Esophagus squamous epithelium (tissue), 5 donors: ENCODE data around the gene DCST2. TPM values are rescaled to one million over a fixed set of nuclear protein-coding genes. Genes with fewer than 3 reads are reported as not detected.

Source experiments
- DNase-seq: peaks from one replicate; lab custom pipeline; 2025; lab: John Stamatoyannopoulos, UW
- H3K27ac ChIP-seq, 4 donors: fragments of 200-600 bp; sonication (generic); one replicate each; pipeline ENCODE4 v1.5.1; 2016 to 2019; ENCODE audit warnings: mild to moderate bottlenecking in 1 of 4
- H3K27me3 ChIP-seq, 4 donors: fragments of 200-600 bp; sonication (generic); 1 replicate in 3 of 4; 2 replicates in 1 of 4; pipeline versions ENCODE4 v1.5.1 to v1.6.0; 2017 to 2021; ENCODE audit warnings: antibody characterized with exemption in 1 of 4
- H3K36me3 ChIP-seq, 3 donors: fragments of 200-600 bp; sonication (generic); one replicate each; pipeline ENCODE4 v1.5.1; 2016 to 2019
- H3K4me1 ChIP-seq, 3 donors: fragments of 200-600 bp; sonication (generic); one replicate each; pipeline ENCODE4 v1.5.1; 2017 to 2019
- H3K4me3 ChIP-seq, 4 donors: fragments of 200-600 bp; sonication (generic); 1 replicate in 3 of 4; 2 replicates in 1 of 4; pipeline ENCODE4 v1.5.1; 2016 to 2019; ENCODE audit warnings: mild to moderate bottlenecking in 2 of 4, moderate library complexity in 1 of 4
- H3K9me3 ChIP-seq, 3 donors: fragments of 200-600 bp; sonication (generic); one replicate each; pipeline ENCODE4 v1.5.1; 2016 to 2019
- CTCF ChIP-seq, 6 experiments: fragments of 450-650 bp in 4 of 6; fragments of 200-600 bp in 2 of 6; sonication (generic) in 2 of 6; IDR thresholded peaks; one replicate each; pipeline ENCODE4 v1.5.1; 2016 to 2019; ENCODE audit warnings: antibody characterized with exemption in 6 of 6, mild to moderate bottlenecking in 4 of 6, moderate library complexity in 4 of 6
- POLR2A ChIP-seq, 4 donors: fragments of 450-650 bp; IDR thresholded peaks; one replicate each; pipeline ENCODE4 v1.6.1; 2017; ENCODE audit warnings: antibody characterized with exemption in 4 of 4, mild to moderate bottlenecking in 4 of 4, moderate library complexity in 3 of 4
- WGBS, 2 donors: methylation state at CpG; one replicate each; pipeline ENCODE4 v1.1.5; 2018; 5-methylcytosine and 5-hydroxymethylcytosine counted together
- intact Hi-C: fragments of 100-400 bp; cut with DNase I; formaldehyde crosslinking; loops from one replicate; pipeline ENCODE4 v1.15.0; 2022
- total RNA-seq, 4 donors: library from RNA; depleted of rRNA; stranded (reverse); fragments of >200 nt; gene quantifications; one replicate each; pipeline ENCODE4 v1.1.0, GENCODE V29; 2016
- donor health status: DM: yes; HTN: yes; CAD: no.

The DCST2 gene
- total RNA-seq, 4 donors from 2014 or later: 0.11 to 8.2 (median 0.18) TPM

GRCh38 chr1:155064111-155064831, 30.7 kb upstream of the DCST2 start:
- 12 to 36% methylated on average over 3 to 10 of the region's 14 CpGs for WGBS, 2 donors
- no peaks in the 10 kb centered on the region for H3K27me3 ChIP-seq
- H3K27ac ChIP-seq: peak overlapping the region; percentile 84 to 92 (median 91)
- TF ChIP-seq CTCF (IDR thresholded peaks at IDR 0.05) (no peak), POLR2A (IDR thresholded peaks at IDR 0.05) (no peak)
- intact Hi-C loops: loop anchor here (10.0 kb wide), 1 partner anchor 99 kb away; the partner anchor contains the start of gene PYGO2
- H3K4me3 ChIP-seq: peak overlapping the region; percentile 46 to 93 (median 73)
- peaks cover 0 to 57% (median 6%) of the 10 kb centered on the region in 3 donors for H3K36me3 ChIP-seq
- peaks cover 31 to 48% (median 33%) of the 10 kb centered on the region in 3 donors for H3K4me1 ChIP-seq
- no peak for DNase-seq
- H3K9me3 ChIP-seq: no peaks in the 10 kb centered on the region

DNA sequence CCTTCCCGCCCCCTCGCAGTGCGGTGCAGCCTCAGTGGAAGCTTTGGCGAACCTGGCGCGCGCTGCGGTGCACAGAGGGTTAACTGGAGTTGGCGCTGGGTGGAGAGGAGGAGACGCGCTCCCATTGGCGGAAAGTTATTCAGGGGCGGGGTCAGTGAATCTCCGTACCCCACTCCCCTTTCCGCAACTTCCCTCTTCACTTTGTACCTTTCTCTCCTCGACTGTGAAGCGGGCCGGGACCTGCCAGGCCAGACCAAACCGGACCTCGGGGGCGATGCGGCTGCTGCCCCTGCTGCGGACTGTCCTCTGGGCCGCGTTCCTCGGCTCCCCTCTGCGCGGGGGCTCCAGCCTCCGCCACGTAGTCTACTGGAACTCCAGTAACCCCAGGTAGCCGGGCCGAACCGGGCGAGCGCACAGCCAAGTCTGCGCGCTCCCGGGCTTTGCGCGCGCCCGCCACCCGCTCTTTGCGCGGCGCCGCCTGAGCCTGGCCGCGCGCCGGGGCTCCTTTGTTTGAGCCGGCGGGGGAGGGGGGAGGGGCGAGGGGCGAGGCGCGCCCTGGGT, 30.0 kb upstream of the DCST2 start, which contains the start of gene EFNA4:
Gene EFNA4 (plus strand): TSS at position 191 of the 561 bp plus-strand sequence. CDS start 84 bp downstream, at position 275.
- H3K36me3 ChIP-seq: peaks cover 0 to 57% (median 8%) of the 10 kb centered on the region in 3 donors
- H3K27me3 ChIP-seq: no peaks in the 10 kb centered on the region
- H3K4me1 ChIP-seq: peaks cover 31 to 48% (median 33%) of the 10 kb centered on the region in 3 donors
- peak within 1 kb of the TSS; percentile 84 to 92 (median 91) for H3K27ac ChIP-seq
- WGBS, 2 donors: 0% methylated on average over 13 to 39 of the region's 57 CpGs
- intact Hi-C loops: loop anchor here (2.0 to 10.0 kb wide), 2 partner anchors 21 to 99 kb away; partner anchors contain the start of gene PYGO2
- TF ChIP-seq POLR2A (IDR thresholded peaks at IDR 0.05): peak in 2 of 4 donors; percentile 59 to 68
- TF ChIP-seq CTCF (IDR thresholded peaks at IDR 0.05): no peak
- no peaks in the 10 kb centered on the region for H3K9me3 ChIP-seq
- peak within 1 kb of the TSS; percentile 46 to 93 (median 73) for H3K4me3 ChIP-seq
- DNase-seq: peak; percentile 49

DNA sequence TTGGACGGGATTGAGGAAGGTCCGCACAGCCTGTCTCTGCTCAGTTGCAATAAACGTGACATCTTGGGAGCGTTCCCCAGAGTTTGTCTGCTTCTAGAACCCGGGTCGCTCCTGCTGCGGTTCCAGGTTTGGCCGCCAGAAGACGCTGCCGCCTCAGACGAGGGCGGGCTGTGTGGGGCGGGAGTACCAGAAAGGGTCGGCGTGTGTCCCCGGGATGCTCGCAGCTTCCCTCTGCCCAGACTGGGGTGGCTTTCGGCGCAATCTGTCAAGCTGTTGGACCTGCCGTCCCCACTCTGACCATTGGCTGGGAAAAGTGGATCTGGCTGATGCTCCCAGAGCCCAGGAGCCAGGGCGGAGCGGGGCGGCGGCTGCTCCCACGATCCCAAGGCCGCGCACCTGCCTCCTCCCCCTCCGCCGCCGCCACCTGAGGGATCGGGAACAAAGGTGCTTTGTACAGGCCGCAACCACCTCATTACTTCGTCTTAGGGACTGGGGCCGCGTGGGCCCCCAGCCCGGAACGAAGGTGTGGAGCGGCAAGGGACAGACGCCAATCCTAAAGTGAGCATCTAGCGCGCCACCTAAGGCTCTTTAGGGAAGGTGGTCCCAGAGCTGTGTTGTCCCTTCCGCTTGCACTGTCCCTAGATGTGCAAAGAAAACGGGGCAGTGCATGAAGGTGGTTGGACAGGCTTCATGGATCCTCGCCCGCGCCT, 29.3 kb upstream of the DCST2 start:
- WGBS, 2 donors: 6 to 16% methylated on average over 7 to 13 of the region's 46 CpGs
- H3K27ac ChIP-seq: peak overlapping the region; percentile 84 to 92 (median 91)

GRCh38 chr1:155062151-155062686, 28.6 kb upstream of the DCST2 start:
- peak overlapping the region in 3 of 4 donors; percentile 84 to 92 (median 90) for H3K27ac ChIP-seq
- H3K4me3 ChIP-seq: peak overlapping the region in 3 of 4 donors; percentile 70 to 93 (median 76)
- intact Hi-C loops: loop anchor here (2.0 to 10.0 kb wide), 2 partner anchors 23 to 97 kb away; partner anchors contain the start of gene PYGO2
- H3K27me3 ChIP-seq: no peaks in the 10 kb centered on the region
- TF ChIP-seq CTCF (IDR thresholded peaks at IDR 0.05): no peak
- peaks cover 31 to 48% (median 33%) of the 10 kb centered on the region in 3 donors for H3K4me1 ChIP-seq
- 60 to 64% methylated on average over 2 to 3 of the region's 29 CpGs for WGBS, 2 donors
- H3K36me3 ChIP-seq: peaks cover 2 to 58% (median 22%) of the 10 kb centered on the region in 3 donors
- no peaks in the 10 kb centered on the region for H3K9me3 ChIP-seq
- DNase-seq: no peak

More for the DNA sequence above, 29.3 kb upstream of the DCST2 start:
- peak overlapping the region; percentile 46 to 93 (median 73) for H3K4me3 ChIP-seq
- no peak for DNase-seq
- TF ChIP-seq POLR2A (IDR thresholded peaks at IDR 0.05): no peak
- peak; percentile 86 to 94 (median 90) for TF ChIP-seq CTCF (IDR thresholded peaks at IDR 0.05)
- H3K36me3 ChIP-seq: peaks cover 0 to 58% (median 16%) of the 10 kb centered on the region in 3 donors
- intact Hi-C loops: loop anchor here (2.0 to 10.0 kb wide), 2 partner anchors 22 to 98 kb away; partner anchors contain the start of gene PYGO2
- H3K9me3 ChIP-seq: no peaks in the 10 kb centered on the region
- H3K4me1 ChIP-seq: peaks cover 31 to 48% (median 33%) of the 10 kb centered on the region in 3 donors
- no peaks in the 10 kb centered on the region for H3K27me3 ChIP-seq
